H9 (cell line): ENCODE results near the gene ANK2. TPM values are rescaled to one million over a fixed set of nuclear protein-coding genes. Genes with fewer than 3 reads are reported as not detected.

Experiments
- DNase-seq: peaks from one replicate; pipeline ENCODE4 v3.0.0-alpha.2; 2017
- H2AFZ ChIP-seq: one replicate; pipeline ENCODE4 v1.6.1; 2013; ENCODE audit warnings: mild to moderate bottlenecking, low read length, control low read depth, moderate library complexity
- H2AK5ac ChIP-seq: 2 replicates; pipeline ENCODE4 v1.6.1; 2013; ENCODE audit warnings: low read length, control low read depth, mixed read lengths; ENCODE audit not compliant: insufficient read length
- H2BK120ac ChIP-seq: one replicate; pipeline ENCODE4 v1.6.1; 2013; ENCODE audit warnings: low read depth, mild to moderate bottlenecking, low read length, control low read depth, inconsistent platforms; ENCODE audit not compliant: poor library complexity, severe bottlenecking
- H2BK12ac ChIP-seq: 2 replicates; pipeline ENCODE4 v1.6.1; 2013; ENCODE audit warnings: low read length, control low read depth, mixed read lengths, low read depth; ENCODE audit not compliant: insufficient read length
- H2BK15ac ChIP-seq: 2 replicates; pipeline ENCODE4 v1.6.1; 2013; ENCODE audit warnings: low read depth, low read length, control low read depth
- H2BK20ac ChIP-seq: one replicate; pipeline ENCODE4 v1.6.1; 2013; ENCODE audit warnings: low read depth, mild to moderate bottlenecking, low read length, control low read depth, inconsistent platforms; ENCODE audit not compliant: poor library complexity, severe bottlenecking
- H2BK5ac ChIP-seq: 2 replicates; pipeline ENCODE4 v1.6.1; 2013; ENCODE audit warnings: low read length, control low read depth, mixed read lengths; ENCODE audit not compliant: insufficient read length
- H3K14ac ChIP-seq: 2 replicates; pipeline ENCODE4 v1.6.1; 2013; ENCODE audit warnings: low read length, control low read depth; ENCODE audit not compliant: insufficient read depth
- H3K18ac ChIP-seq: 2 replicates; pipeline ENCODE4 v1.6.1; 2013; ENCODE audit warnings: low read depth, mild to moderate bottlenecking, mixed read lengths, low read length, control low read depth; ENCODE audit not compliant: insufficient read length
- H3K23ac ChIP-seq: 2 replicates; pipeline ENCODE4 v1.6.1; 2013; ENCODE audit warnings: low read length, control low read depth, mixed read lengths, low read depth; ENCODE audit not compliant: insufficient read length
- H3K23me2 ChIP-seq: 2 replicates; pipeline ENCODE4 v1.6.1; 2013; ENCODE audit warnings: low read depth, mild to moderate bottlenecking, mixed read lengths, low read length, control low read depth; ENCODE audit not compliant: insufficient read length, poor library complexity, severe bottlenecking
- H3K27ac ChIP-seq: 2 replicates; pipeline ENCODE4 v1.5.1; 2013; ENCODE audit warnings: low read length, control low read depth, mixed read lengths, low read depth; ENCODE audit not compliant: insufficient read length
- H3K27me3 ChIP-seq: 2 replicates; pipeline ENCODE4 v1.6.1; 2013; ENCODE audit warnings: low read length, control low read depth, inconsistent platforms; ENCODE audit not compliant: insufficient read depth
- H3K4ac ChIP-seq: 2 replicates; pipeline ENCODE4 v1.6.1; 2013; ENCODE audit warnings: low read depth, mild to moderate bottlenecking, control low read depth, inconsistent platforms, low read length, moderate library complexity
- H3K4me1 ChIP-seq: 2 replicates; pipeline ENCODE4 v1.6.1; 2013; ENCODE audit warnings: low read length, control low read depth, inconsistent platforms; ENCODE audit not compliant: insufficient read depth
- H3K4me2 ChIP-seq: 2 replicates; pipeline ENCODE4 v1.6.1; 2013; ENCODE audit warnings: low read length, control low read depth, mixed read lengths; ENCODE audit not compliant: insufficient read length, insufficient read depth
- H3K56ac ChIP-seq: 2 replicates; pipeline ENCODE4 v1.6.1; 2013; ENCODE audit warnings: low read depth, mild to moderate bottlenecking, mixed read lengths, low read length, control low read depth; ENCODE audit not compliant: insufficient read length
- H3K79me1 ChIP-seq: 2 replicates; pipeline ENCODE4 v1.6.1; 2013; ENCODE audit warnings: low read depth, mild to moderate bottlenecking, moderate library complexity, low read length, control low read depth, inconsistent platforms; ENCODE audit not compliant: insufficient read depth, poor library complexity, severe bottlenecking
- H3K79me2 ChIP-seq: 2 replicates; pipeline ENCODE4 v1.6.1; 2013; ENCODE audit warnings: low read length, control low read depth, inconsistent platforms; ENCODE audit not compliant: insufficient read depth
- H3K9ac ChIP-seq: 2 replicates; pipeline ENCODE4 v1.6.1; 2013; ENCODE audit warnings: low read length, control low read depth, mixed read lengths; ENCODE audit not compliant: insufficient read length; ENCODE audit errors: extremely low read depth
- H3K9me3 ChIP-seq: one replicate; pipeline ENCODE4 v1.6.1; 2013; ENCODE audit warnings: low read depth, low read length, inconsistent platforms; ENCODE audit not compliant: control insufficient read depth
- H3T11ph ChIP-seq: one replicate; pipeline ENCODE4 v1.6.1; 2013; ENCODE audit warnings: mild to moderate bottlenecking, low read length, control low read depth, inconsistent platforms
- H4K20me1 ChIP-seq: one replicate; pipeline ENCODE4 v1.6.1; 2013; ENCODE audit not compliant: control insufficient read depth, insufficient read length, insufficient read depth
- H4K5ac ChIP-seq: 2 replicates; pipeline ENCODE4 v1.6.1; 2013; ENCODE audit warnings: low read depth, mild to moderate bottlenecking, mixed read lengths, low read length, control low read depth; ENCODE audit not compliant: insufficient read length
- H4K8ac ChIP-seq: replicated peaks from 2 replicates; pipeline ENCODE4 v1.6.1; 2013; ENCODE audit warnings: low read length, control low read depth, mixed read lengths, low read depth; ENCODE audit not compliant: insufficient read length
- H4K91ac ChIP-seq: 2 replicates; pipeline ENCODE4 v1.6.1; 2013; ENCODE audit warnings: low read depth, mild to moderate bottlenecking, moderate library complexity, mixed read lengths, low read length, control low read depth; ENCODE audit not compliant: insufficient read length
- H3K27ac Mint-ChIP-seq, 3 experiments: 2 replicates in 2 of 3; 3 replicates in 1 of 3; pipeline ENCODE4 v1.8.0; 2020 to 2021; ENCODE audit warnings: mixed read lengths in 3 of 3, mild to moderate bottlenecking in 1 of 3, moderate library complexity in 1 of 3
- H3K27me3 Mint-ChIP-seq: 2 replicates; pipeline ENCODE4 v1.8.0; 2021; ENCODE audit warnings: low read depth, mild to moderate bottlenecking, moderate library complexity, mixed read lengths
- H3K36me3 Mint-ChIP-seq, 3 experiments: 2 replicates in 2 of 3; 3 replicates in 1 of 3; pipeline ENCODE4 v1.8.0; 2020 to 2021; ENCODE audit warnings: low read depth in 3 of 3, mixed read lengths in 3 of 3; ENCODE audit not compliant: insufficient read depth in 1 of 3
- H3K4me1 Mint-ChIP-seq, 2 experiments: 2 replicates each; pipeline ENCODE4 v1.8.0; 2020; ENCODE audit warnings: mixed read lengths in 2 of 2
- H3K4me3 Mint-ChIP-seq, 2 experiments: 2 replicates in 1 of 2; 3 replicates in 1 of 2; pipeline ENCODE4 v1.8.0; 2020 to 2021; ENCODE audit warnings: mild to moderate bottlenecking in 2 of 2, mixed read lengths in 2 of 2, moderate library complexity in 1 of 2
- H3K9me3 Mint-ChIP-seq, 2 experiments: 2 replicates in 1 of 2; 3 replicates in 1 of 2; pipeline ENCODE4 v1.8.0; 2020; ENCODE audit warnings: mild to moderate bottlenecking in 2 of 2, mixed read lengths in 2 of 2, moderate library complexity in 1 of 2
- total RNA-seq: library from RNA; stranded (reverse); gene quantifications from 2 replicates; pipeline ENCODE4 v1.2.1, GENCODE V29; 2021
- TF ChIP-seq, protein P1 (sequence below): fragments of 200-600 bp; sonication (generic); conservative IDR thresholded peaks from 3 replicates; pipeline ENCODE4 v1.8.0; 2021; ENCODE audit warnings: antibody characterized with exemption, mild to moderate bottlenecking

Gene ANK2
- total RNA-seq, 1 experiment from 2014 or later, result 36.8 TPM

DNA sequence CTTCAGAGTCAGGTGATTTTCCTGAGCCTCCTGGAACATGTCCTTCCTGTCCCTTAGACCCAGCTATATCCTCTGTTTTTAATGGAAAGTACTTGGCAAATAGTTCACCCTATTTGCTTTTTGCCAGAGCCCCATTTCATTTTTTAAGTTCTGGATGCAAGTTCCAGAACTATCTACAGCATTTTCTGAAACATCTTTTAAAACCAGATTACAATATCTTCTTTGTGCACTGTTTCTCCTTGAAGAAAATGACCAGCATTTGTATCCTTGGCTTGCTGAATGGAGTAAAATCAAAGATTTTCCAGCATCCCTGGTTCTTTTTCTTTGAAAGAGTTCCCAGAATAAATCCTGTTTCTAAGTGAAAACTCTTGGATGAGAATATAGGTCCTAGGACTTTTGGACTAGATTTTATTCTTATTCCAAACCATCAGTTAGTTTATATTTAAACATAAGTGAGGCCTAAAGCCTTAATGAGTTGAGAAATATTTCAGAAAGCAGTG lies 224.3 kb downstream of the ANK2 start:
- H3K23ac ChIP-seq, result no peak overlapping the region
- no peaks in the 10 kb centered on the region for H3K27me3 Mint-ChIP-seq

More for the DNA sequence above, 224.3 kb downstream of the ANK2 start:
- Histone ChIP-seq H2BK15ac (no peak overlapping the region), H2BK12ac (no peak overlapping the region), H2BK5ac (no peak overlapping the region), H3K56ac (no peak overlapping the region), H4K91ac (no peak overlapping the region), H3K79me1 (no peaks in the 10 kb centered on the region), H3K27me3 (no peaks in the 10 kb centered on the region), H3K9me3 (no peaks in the 10 kb centered on the region), H3T11ph (no peak overlapping the region), H3K27ac (no peak overlapping the region), H2BK120ac (no peak overlapping the region), H4K20me1 (no peaks in the 10 kb centered on the region), H2BK20ac (no peak overlapping the region), H3K79me2 (no peaks in the 10 kb centered on the region), H4K5ac (no peak overlapping the region), H3K4me2 (no peak overlapping the region), H3K14ac (no peak overlapping the region), H4K8ac (no peak overlapping the region), H3K4me1 (peaks cover 8% of the 10 kb centered on the region; the same call in 1 of the 2 replicates), H3K18ac (no peak overlapping the region), H3K23me2 (no peaks in the 10 kb centered on the region), H2AK5ac (no peak overlapping the region), H3K9ac (no peak overlapping the region), H2AFZ (no peak overlapping the region), H3K4ac (no peak overlapping the region)
- Mint-ChIP-seq H3K4me3 (no peak overlapping the region), H3K27ac (peak overlapping the region in 2 of 3 experiments; percentile 30 to 74; a peak in 4 of 7 replicates), H3K36me3 (peaks cover 4 to 18% (median 4%) of the 10 kb centered on the region in 3 experiments; a peak in 6 of 7 replicates), H3K9me3 (peaks cover 3% of the 10 kb centered on the region in 2 experiments; a peak in 3 of 5 replicates), H3K4me1 (peaks cover 44 to 52% of the 10 kb centered on the region in 2 experiments)
- DNase-seq, result no peak
- TF ChIP-seq, protein P1, sequence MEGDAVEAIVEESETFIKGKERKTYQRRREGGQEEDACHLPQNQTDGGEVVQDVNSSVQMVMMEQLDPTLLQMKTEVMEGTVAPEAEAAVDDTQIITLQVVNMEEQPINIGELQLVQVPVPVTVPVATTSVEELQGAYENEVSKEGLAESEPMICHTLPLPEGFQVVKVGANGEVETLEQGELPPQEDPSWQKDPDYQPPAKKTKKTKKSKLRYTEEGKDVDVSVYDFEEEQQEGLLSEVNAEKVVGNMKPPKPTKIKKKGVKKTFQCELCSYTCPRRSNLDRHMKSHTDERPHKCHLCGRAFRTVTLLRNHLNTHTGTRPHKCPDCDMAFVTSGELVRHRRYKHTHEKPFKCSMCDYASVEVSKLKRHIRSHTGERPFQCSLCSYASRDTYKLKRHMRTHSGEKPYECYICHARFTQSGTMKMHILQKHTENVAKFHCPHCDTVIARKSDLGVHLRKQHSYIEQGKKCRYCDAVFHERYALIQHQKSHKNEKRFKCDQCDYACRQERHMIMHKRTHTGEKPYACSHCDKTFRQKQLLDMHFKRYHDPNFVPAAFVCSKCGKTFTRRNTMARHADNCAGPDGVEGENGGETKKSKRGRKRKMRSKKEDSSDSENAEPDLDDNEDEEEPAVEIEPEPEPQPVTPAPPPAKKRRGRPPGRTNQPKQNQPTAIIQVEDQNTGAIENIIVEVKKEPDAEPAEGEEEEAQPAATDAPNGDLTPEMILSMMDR, result no peak
